MM.1S (cell line): ENCODE data around the gene GPR87.

Source experiments
- DNase-seq: peaks from one replicate; pipeline ENCODE4 v3.0.0-alpha.2; 2015
- H2AFZ ChIP-seq: fragments of 300-600 bp; sonication (generic); 2 replicates; pipeline ENCODE4 v1.6.0; 2016; ENCODE audit warnings: antibody characterized with exemption, low read length
- H3F3A ChIP-seq: fragments of 300-600 bp; sonication (generic); 2 replicates; pipeline ENCODE4 v1.6.1; 2016; ENCODE audit warnings: mild to moderate bottlenecking, antibody characterized with exemption, low read length, moderate library complexity, mixed read lengths; ENCODE audit not compliant: insufficient read depth
- H3K27ac ChIP-seq: fragments of 300-600 bp; sonication (generic); 2 replicates; pipeline ENCODE4 v1.5.1; 2016; ENCODE audit warnings: mild to moderate bottlenecking, low read length
- H3K27me3 ChIP-seq: fragments of 300-600 bp; sonication (generic); replicated peaks from 2 replicates; pipeline ENCODE4 v1.6.0; 2016; ENCODE audit warnings: low read length; ENCODE audit not compliant: insufficient read depth
- H3K36me3 ChIP-seq: fragments of 300-600 bp; sonication (generic); replicated peaks from 2 replicates; pipeline ENCODE4 v1.6.1; 2016; ENCODE audit warnings: mild to moderate bottlenecking, low read length, mixed read lengths; ENCODE audit not compliant: insufficient read depth
- H3K4me1 ChIP-seq: fragments of 300-600 bp; sonication (generic); 2 replicates; pipeline ENCODE4 v1.6.1; 2016; ENCODE audit warnings: low read length, mixed read lengths
- H3K4me2 ChIP-seq: fragments of 300-600 bp; sonication (generic); 2 replicates; pipeline ENCODE4 v1.6.0; 2016; ENCODE audit warnings: low read depth, low read length
- H3K4me3 ChIP-seq: fragments of 300-600 bp; sonication (generic); 2 replicates; pipeline ENCODE4 v1.5.1; 2016; ENCODE audit warnings: low read length, mixed read lengths
- H3K79me2 ChIP-seq: fragments of 300-600 bp; sonication (generic); 2 replicates; pipeline ENCODE4 v1.6.1; 2016; ENCODE audit warnings: mixed run types, low read length, mixed read lengths
- H3K9ac ChIP-seq: fragments of 300-600 bp; sonication (generic); 2 replicates; pipeline ENCODE4 v1.6.1; 2016; ENCODE audit warnings: low read length, mixed read lengths
- H3K9me2 ChIP-seq: fragments of 300-600 bp; sonication (generic); replicated peaks from 2 replicates; pipeline ENCODE4 v1.6.1; 2016; ENCODE audit warnings: mild to moderate bottlenecking, low read length, mixed read lengths; ENCODE audit not compliant: insufficient read depth
- H3K9me3 ChIP-seq: fragments of 300-600 bp; sonication (generic); replicated peaks from 2 replicates; pipeline ENCODE4 v1.6.1; 2016; ENCODE audit warnings: mild to moderate bottlenecking, low read length, mixed read lengths; ENCODE audit not compliant: insufficient read depth
- H4K20me1 ChIP-seq: fragments of 300-600 bp; sonication (generic); 2 replicates; pipeline ENCODE4 v1.6.1; 2016; ENCODE audit warnings: mild to moderate bottlenecking, low read length, moderate library complexity, mixed read lengths; ENCODE audit not compliant: insufficient read depth
- EZH2 ChIP-seq: fragments of 300-600 bp; sonication (generic); optimal IDR thresholded peaks from 2 replicates; pipeline ENCODE3; 2017; ENCODE audit warnings: low read depth, mild to moderate bottlenecking, antibody characterized with exemption, low read length, mixed read lengths
- EZH2phosphoT487 ChIP-seq: fragments of 300-600 bp; sonication (generic); IDR thresholded peaks from 2 replicates; pipeline ENCODE4 v1.6.1; 2018; ENCODE audit warnings: antibody characterized with exemption, low read length
- TF ChIP-seq, protein P1 (sequence below): fragments of 300-600 bp; sonication (generic); IDR thresholded peaks from 2 replicates; pipeline ENCODE4 v1.5.1; 2016; ENCODE audit warnings: antibody characterized with exemption, low read length, mixed read lengths

Gene GPR87

DNA sequence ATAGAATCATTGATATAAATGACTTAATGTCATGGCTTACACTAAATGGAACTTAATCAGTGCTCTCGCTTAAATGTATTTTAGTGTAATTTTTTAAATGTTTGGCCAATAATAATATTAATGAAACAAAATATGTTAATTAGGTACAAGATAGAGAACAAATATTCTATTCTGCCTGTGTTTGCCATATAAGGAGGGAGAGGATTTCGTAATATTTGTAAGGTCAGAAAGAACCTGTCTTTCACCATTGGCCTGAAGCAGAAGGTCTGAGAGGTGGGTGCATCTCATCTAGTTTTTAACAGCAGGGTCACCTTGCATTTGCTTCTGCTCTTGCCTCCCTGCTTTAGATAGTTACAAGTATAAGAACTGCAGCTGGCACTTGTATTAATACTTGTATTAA lies 2.5 kb downstream of the GPR87 start:
- no peak for DNase-seq
- H3K4me1 ChIP-seq = no peaks in the 10 kb centered on the region
- H3K9me3 ChIP-seq = no peaks in the 10 kb centered on the region
- H3K9ac ChIP-seq = no peak overlapping the region
- H3K36me3 ChIP-seq = no peaks in the 10 kb centered on the region
- H3K9me2 ChIP-seq = no peaks in the 10 kb centered on the region
- no peak overlapping the region for H3K27ac ChIP-seq
- H3K27me3 ChIP-seq = no peaks in the 10 kb centered on the region
- TF ChIP-seq EZH2 (no peak), EZH2phosphoT487 (no peak)
- TF ChIP-seq, protein P1, sequence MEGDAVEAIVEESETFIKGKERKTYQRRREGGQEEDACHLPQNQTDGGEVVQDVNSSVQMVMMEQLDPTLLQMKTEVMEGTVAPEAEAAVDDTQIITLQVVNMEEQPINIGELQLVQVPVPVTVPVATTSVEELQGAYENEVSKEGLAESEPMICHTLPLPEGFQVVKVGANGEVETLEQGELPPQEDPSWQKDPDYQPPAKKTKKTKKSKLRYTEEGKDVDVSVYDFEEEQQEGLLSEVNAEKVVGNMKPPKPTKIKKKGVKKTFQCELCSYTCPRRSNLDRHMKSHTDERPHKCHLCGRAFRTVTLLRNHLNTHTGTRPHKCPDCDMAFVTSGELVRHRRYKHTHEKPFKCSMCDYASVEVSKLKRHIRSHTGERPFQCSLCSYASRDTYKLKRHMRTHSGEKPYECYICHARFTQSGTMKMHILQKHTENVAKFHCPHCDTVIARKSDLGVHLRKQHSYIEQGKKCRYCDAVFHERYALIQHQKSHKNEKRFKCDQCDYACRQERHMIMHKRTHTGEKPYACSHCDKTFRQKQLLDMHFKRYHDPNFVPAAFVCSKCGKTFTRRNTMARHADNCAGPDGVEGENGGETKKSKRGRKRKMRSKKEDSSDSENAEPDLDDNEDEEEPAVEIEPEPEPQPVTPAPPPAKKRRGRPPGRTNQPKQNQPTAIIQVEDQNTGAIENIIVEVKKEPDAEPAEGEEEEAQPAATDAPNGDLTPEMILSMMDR = no peak
- H2AFZ ChIP-seq = no peak overlapping the region
- no peaks in the 10 kb centered on the region for H3F3A ChIP-seq
- H3K4me3 ChIP-seq = no peak overlapping the region
- H3K79me2 ChIP-seq = no peaks in the 10 kb centered on the region
- H3K4me2 ChIP-seq = no peak overlapping the region
- no peaks in the 10 kb centered on the region for H4K20me1 ChIP-seq

DNA sequence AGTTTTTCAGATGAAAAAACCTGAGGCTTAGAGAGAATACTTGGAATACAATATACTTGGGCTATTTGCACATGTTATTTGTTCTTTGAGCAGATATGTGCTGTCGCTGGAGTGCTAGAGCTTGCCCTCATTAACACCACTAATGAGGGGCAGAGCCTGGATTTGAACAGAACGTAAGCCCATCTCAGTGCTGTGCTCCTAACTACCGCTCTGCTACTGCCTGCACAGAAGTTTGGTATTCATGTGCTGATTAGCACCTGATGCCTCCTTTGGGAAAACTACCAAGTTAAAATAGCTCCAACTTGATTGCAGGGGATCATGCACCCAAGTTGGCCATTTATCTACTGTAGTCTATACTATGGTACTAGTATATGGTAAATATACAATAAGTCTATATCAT lies 3.6 kb downstream of the GPR87 start:
- Histone ChIP-seq H3K9me2 (no peaks in the 10 kb centered on the region), H3K4me2 (no peak overlapping the region), H3K36me3 (no peaks in the 10 kb centered on the region), H3K27ac (no peak overlapping the region), H3K4me1 (no peaks in the 10 kb centered on the region), H3K27me3 (no peaks in the 10 kb centered on the region), H2AFZ (no peak overlapping the region), H3K9me3 (no peaks in the 10 kb centered on the region), H3K79me2 (no peaks in the 10 kb centered on the region), H4K20me1 (no peaks in the 10 kb centered on the region), H3K4me3 (no peak overlapping the region), H3K9ac (no peak overlapping the region), H3F3A (no peaks in the 10 kb centered on the region)
- DNase-seq = no peak
- TF ChIP-seq EZH2phosphoT487 (no peak), EZH2 (no peak)
- TF ChIP-seq, protein P1 = no peak

DNA sequence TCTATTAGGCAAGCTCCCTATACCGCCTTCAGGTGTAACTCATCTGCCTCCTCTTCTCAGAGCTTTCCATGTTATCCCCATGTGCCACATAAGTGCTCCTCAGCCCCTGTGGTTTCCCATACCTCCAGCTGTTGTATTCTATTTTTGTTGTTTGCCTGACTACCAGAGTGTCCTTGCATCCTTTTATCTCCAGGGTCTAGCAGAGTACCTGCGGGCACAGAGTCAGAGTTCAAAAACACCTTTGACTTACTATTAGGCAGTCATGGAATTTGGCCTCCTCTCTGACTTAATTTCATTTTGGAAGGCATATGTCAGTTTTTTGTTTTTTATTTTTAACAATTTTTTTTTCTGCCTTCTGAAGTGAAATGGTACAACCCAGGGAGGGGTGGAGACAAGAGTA lies 7.1 kb downstream of the GPR87 start:
- DNase-seq = no peak
- no peaks in the 10 kb centered on the region for H3K79me2 ChIP-seq

More for the DNA sequence above, 7.1 kb downstream of the GPR87 start:
- H3K36me3 ChIP-seq = no peaks in the 10 kb centered on the region
- H3K9me3 ChIP-seq = no peaks in the 10 kb centered on the region
- H3K4me3 ChIP-seq = no peak overlapping the region
- H3K27ac ChIP-seq = no peak overlapping the region
- H2AFZ ChIP-seq = no peak overlapping the region
- no peaks in the 10 kb centered on the region for H3K27me3 ChIP-seq
- H3K4me2 ChIP-seq = no peak overlapping the region
- H3F3A ChIP-seq = no peaks in the 10 kb centered on the region
- H3K4me1 ChIP-seq = peaks cover 11% of the 10 kb centered on the region
- no peaks in the 10 kb centered on the region for H4K20me1 ChIP-seq
- no peak overlapping the region for H3K9ac ChIP-seq
- H3K9me2 ChIP-seq = no peaks in the 10 kb centered on the region
- TF ChIP-seq EZH2 (no peak), EZH2phosphoT487 (no peak)
- TF ChIP-seq, protein P1 = no peak
